ENCODE data around the gene CDYL.

Gene CDYL

DNA sequence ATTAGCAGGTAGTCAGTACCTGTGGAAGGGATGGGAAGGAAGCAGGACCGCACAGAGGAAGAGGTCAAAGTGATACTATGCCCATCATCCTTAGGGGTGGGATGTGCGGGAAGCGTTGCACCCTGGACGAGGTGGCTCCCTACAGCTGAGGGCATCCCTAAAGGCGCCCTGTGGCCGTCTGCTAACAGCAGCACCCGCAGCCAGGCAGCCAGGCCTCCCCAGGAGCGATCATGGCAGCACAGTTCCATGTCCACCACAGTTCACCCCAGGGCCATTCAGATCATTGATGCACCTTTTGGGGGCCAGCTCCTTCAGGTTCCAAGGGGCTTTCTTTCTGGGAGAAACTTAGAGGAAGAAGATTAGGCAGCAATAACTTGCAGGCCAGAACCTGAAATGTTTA, 168.1 kb downstream of the CDYL start:
- no peaks in the 10 kb centered on the region for H3K79me2 ChIP-seq (ENCODE audit: insufficient read depth, low read length)
- H3K4me3 ChIP-seq (ENCODE audit: insufficient read depth, low read length, poor library complexity, severe bottlenecking): no peak overlapping the region
- no peaks in the 10 kb centered on the region for H3K9me3 ChIP-seq (ENCODE audit: insufficient read depth, low read length)
- no peaks in the 10 kb centered on the region for H3F3A ChIP-seq (ENCODE audit: insufficient read depth)
- no peak overlapping the region for H3K9ac ChIP-seq (ENCODE audit: low read length)
- no peaks in the 10 kb centered on the region for H3K9me2 ChIP-seq (replicated peaks; ENCODE audit: insufficient read depth, low read length)
- no peaks in the 10 kb centered on the region for H4K20me1 ChIP-seq (ENCODE audit: low read depth, low read length)
- no peaks in the 10 kb centered on the region for H3K27me3 ChIP-seq (ENCODE audit: low read length)
- H3K4me2 ChIP-seq (ENCODE audit: low read depth, low read length, poor library complexity, severe bottlenecking): no peak overlapping the region
- H3K36me3 ChIP-seq (ENCODE audit: low read length): no peaks in the 10 kb centered on the region
- TF ChIP-seq, protein P1, sequence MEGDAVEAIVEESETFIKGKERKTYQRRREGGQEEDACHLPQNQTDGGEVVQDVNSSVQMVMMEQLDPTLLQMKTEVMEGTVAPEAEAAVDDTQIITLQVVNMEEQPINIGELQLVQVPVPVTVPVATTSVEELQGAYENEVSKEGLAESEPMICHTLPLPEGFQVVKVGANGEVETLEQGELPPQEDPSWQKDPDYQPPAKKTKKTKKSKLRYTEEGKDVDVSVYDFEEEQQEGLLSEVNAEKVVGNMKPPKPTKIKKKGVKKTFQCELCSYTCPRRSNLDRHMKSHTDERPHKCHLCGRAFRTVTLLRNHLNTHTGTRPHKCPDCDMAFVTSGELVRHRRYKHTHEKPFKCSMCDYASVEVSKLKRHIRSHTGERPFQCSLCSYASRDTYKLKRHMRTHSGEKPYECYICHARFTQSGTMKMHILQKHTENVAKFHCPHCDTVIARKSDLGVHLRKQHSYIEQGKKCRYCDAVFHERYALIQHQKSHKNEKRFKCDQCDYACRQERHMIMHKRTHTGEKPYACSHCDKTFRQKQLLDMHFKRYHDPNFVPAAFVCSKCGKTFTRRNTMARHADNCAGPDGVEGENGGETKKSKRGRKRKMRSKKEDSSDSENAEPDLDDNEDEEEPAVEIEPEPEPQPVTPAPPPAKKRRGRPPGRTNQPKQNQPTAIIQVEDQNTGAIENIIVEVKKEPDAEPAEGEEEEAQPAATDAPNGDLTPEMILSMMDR (IDR thresholded peaks at IDR 0.05; ENCODE audit: insufficient read depth, low read length, poor library complexity, severe bottlenecking): no peak
- TF ChIP-seq EZH2phosphoT487 (conservative IDR thresholded peaks at IDR 0.05; ENCODE audit: low read length): no peak
- no peak overlapping the region for H3K27ac ChIP-seq (ENCODE audit: low read depth, low read length)
- H2AFZ ChIP-seq (ENCODE audit: low read depth, low read length, severe bottlenecking): no peak overlapping the region

DNA sequence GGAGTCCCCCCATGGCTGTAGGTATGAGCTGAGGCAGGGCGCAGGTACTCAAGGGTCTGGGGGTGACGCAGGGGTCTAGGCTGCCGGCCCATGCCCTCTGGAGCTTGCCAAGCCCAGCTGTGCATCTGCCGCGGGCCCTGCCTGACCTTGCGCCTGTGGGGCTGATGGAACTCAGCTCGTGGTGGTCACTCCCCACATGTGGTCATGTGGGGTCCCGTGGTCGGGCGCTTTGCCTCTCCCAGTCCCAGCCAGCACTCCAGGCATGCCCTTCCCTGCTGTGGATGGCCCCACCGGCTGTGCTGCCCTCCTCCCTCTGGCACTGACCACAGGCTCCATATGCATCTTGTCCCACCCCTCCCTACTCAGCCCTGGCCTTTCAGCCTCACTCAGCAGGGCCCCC, 170.3 kb downstream of the CDYL start:
- Histone ChIP-seq H3K9me2 (replicated peaks; ENCODE audit: insufficient read depth, low read length) (no peaks in the 10 kb centered on the region), H3K79me2 (ENCODE audit: insufficient read depth, low read length) (no peaks in the 10 kb centered on the region), H3K9ac (ENCODE audit: low read length) (no peak overlapping the region), H4K20me1 (ENCODE audit: low read depth, low read length) (no peaks in the 10 kb centered on the region), H3K4me2 (ENCODE audit: low read depth, low read length, poor library complexity, severe bottlenecking) (no peak overlapping the region), H3K27ac (ENCODE audit: low read depth, low read length) (no peak overlapping the region), H3K27me3 (ENCODE audit: low read length) (no peaks in the 10 kb centered on the region), H3K4me3 (ENCODE audit: insufficient read depth, low read length, poor library complexity, severe bottlenecking) (no peak overlapping the region), H3K9me3 (ENCODE audit: insufficient read depth, low read length) (no peaks in the 10 kb centered on the region), H2AFZ (ENCODE audit: low read depth, low read length, severe bottlenecking) (no peak overlapping the region), H3K36me3 (ENCODE audit: low read length) (no peaks in the 10 kb centered on the region), H3F3A (ENCODE audit: insufficient read depth) (no peaks in the 10 kb centered on the region)
- no peak for TF ChIP-seq EZH2phosphoT487 (conservative IDR thresholded peaks at IDR 0.05; ENCODE audit: low read length)
- TF ChIP-seq, protein P1 (IDR thresholded peaks at IDR 0.05; ENCODE audit: insufficient read depth, low read length, poor library complexity, severe bottlenecking): no peak

GRCh38 chr6:4947716-4948115, 171.5 kb downstream of the CDYL start:
- Histone ChIP-seq H3K9me3 (ENCODE audit: insufficient read depth, low read length) (no peaks in the 10 kb centered on the region), H3K27ac (ENCODE audit: low read depth, low read length) (no peak overlapping the region), H3K4me3 (ENCODE audit: insufficient read depth, low read length, poor library complexity, severe bottlenecking) (no peak overlapping the region), H3K9me2 (replicated peaks; ENCODE audit: insufficient read depth, low read length) (no peaks in the 10 kb centered on the region), H3K9ac (ENCODE audit: low read length) (no peak overlapping the region), H3K4me2 (ENCODE audit: low read depth, low read length, poor library complexity, severe bottlenecking) (no peak overlapping the region), H3F3A (ENCODE audit: insufficient read depth) (no peaks in the 10 kb centered on the region), H2AFZ (ENCODE audit: low read depth, low read length, severe bottlenecking) (no peak overlapping the region), H3K27me3 (ENCODE audit: low read length) (no peaks in the 10 kb centered on the region), H3K36me3 (ENCODE audit: low read length) (no peaks in the 10 kb centered on the region), H3K79me2 (ENCODE audit: insufficient read depth, low read length) (no peaks in the 10 kb centered on the region), H4K20me1 (ENCODE audit: low read depth, low read length) (no peaks in the 10 kb centered on the region)
- no peak for TF ChIP-seq EZH2phosphoT487 (conservative IDR thresholded peaks at IDR 0.05; ENCODE audit: low read length)
- TF ChIP-seq, protein P1 (IDR thresholded peaks at IDR 0.05; ENCODE audit: insufficient read depth, low read length, poor library complexity, severe bottlenecking): no peak

Data from SU-DHL-6 (cell line).